ENCODE results near the gene RETN.

RETN gene

DNA sequence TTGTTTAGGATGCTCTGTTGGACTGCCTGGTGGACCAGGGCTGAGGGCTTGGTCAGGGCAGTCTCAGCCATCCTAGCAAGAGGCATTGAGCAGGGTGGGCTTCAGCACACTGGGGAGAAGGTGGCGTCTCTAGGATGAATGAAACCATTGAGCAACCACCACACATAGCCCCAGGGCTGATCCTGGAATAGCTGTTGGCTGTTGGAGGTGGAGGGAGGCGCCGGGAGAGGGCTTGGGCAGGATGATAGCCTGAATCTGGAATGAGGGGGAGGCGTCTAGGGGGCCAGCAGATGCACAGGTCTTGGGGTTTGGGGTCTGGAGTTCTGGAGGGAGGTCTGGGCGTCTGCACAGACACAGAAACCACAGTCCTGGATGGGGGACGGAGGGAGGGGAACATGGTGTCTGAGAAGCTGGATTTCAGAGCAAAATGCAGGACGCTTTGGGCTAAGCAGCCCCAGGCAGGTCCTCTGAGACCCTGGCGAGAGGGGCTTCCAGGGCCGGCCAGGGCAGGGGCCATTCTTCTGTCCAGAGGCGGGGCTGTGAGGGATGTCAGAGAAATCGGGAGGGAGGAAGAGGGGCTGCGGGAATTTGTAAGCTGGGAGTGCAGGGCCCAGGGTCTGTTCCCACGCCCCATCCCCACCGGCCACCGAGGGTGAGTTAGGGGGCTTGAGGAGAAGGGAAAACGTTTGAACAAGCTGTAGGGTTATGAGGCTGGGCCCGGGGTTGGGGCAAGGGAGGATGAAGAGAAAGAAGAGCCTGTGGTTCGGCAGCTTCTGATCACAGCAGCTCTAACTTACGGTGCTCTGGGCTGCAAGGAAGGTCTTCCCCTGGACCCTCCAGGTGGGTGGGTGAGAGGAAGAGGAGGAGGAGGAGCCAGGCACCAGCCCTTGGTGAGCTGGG is 16.9 kb downstream of the RETN start:
- no peak for DNase-seq

DNA sequence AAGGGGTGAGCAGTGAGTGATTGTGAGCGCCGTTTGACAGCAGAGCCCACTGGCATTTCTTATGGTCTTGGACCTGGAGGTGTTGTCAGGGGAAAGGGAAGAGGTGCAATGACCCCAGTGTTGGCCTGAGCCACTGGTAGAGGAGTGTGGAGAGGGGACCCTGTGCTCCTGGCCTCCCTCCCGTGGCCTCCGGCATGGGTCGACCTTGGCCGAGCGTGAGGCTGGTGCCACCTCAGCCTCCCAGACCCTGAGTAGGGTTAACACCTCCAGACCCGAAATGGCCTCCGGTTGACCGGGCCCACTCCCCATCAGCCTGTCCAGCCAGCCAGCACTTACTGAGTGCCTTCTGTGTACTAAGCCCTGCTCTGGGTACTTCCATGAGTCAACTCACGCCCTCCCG is 18.3 kb downstream of the RETN start:
- no peak for DNase-seq

DNA sequence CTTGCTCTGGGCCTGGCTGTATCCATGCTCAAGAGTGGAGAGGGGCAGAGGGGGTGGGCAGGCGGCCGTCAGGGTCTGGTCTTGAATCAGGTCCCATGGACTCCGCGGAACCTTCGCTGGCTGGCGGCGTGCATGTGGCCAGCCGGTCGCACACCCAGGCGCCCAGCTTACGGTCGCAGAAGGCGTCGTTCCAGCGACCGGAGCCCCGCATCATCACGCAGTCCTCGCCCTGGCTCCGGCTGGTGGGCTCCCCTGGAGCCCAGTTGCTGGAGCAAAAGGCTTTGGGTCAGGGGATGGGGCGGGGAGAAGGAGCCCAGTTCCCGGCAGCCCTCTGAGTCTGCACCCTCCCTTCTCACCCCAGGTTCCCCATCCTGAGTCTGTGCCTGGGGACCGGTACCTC is 20.3 kb downstream of the RETN start:
- no peak for DNase-seq

DNA sequence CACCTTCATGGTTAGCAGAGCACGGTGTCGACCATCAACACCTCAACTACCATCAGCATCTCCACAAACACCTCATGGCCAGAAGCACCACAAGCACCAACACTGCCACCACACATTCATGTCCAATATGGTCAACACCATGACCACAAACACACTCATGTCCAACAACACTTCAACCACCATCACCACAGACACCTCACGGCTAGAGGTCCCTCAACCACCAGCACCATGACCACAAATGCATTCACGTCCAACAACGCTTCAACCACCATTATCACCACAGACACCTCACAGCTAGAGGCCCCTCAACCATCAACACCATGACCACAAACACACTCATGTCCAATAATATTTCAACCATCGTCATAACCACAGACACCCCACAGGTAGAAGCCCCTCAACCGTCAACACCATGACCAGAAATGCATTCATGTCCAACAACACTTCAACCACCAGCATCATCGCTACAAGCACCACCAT is 22.0 kb downstream of the RETN start:
- no peak for DNase-seq

DNA sequence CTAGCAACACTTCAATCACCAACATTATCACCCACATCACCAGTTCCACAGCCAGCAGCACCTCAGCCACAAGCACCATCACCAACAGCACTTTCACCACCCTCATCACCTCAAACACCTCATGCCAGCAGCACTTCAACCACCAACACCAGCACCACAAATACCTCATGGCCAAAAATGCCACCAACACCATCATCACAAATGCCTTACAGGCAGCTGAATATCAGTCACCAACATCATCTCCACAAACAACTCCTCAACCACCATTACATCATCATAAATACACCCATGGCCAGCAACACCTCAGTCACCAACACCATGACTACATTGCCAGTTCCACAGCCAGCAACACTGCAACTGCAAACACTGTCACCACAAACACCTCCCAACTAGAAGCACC is 22.6 kb downstream of the RETN start:
- no peak for DNase-seq

DNA sequence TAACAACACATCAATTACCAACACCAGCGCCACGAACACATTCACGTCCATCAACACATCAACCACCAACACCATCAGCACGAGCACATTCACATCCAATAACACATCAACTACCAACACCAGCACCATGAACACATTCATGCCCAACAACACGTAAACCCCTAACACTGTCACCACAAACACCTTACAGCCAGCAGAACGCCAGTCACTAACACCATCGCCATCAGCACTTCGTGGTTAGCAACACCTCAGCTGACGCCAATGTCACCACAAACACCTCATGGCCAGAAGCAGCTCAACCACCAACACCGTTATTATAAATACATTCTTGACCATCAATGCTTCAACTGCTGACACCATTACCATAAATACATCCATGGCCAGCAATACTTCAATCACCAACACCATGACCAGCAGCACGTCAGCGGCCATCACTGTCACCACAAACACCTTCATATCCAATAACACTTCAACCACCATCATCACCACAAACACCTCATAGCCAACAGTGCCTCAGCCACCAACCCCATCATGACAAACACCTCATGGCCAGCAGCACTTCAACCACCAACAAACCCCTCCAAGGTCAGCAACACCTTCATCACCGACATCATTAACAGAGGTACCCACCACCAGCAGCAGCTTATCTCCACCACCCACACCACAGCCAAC is 23.7 kb downstream of the RETN start:
- DNase-seq: no peak

DNA sequence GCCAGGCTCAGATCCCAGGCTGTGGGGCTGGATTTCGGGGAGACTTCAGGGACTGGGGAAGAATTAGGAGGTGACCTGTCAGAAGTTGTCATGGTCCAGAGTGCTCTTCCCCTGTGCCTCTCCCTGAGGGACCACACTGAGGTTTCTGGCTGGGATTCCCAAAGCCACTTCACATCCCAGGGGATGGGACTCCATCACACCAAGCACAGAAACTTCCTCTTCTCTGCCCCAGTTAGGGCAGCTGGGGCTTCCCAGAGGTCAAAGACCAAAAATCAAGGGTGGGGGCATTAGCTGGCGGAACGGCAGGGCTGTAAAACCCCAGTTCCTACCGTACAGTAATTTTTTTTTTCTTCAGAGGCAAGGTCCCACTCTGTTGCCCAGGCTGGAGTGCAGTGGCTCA is 25.6 kb downstream of the RETN start:
- DNase-seq: no peak

DNA sequence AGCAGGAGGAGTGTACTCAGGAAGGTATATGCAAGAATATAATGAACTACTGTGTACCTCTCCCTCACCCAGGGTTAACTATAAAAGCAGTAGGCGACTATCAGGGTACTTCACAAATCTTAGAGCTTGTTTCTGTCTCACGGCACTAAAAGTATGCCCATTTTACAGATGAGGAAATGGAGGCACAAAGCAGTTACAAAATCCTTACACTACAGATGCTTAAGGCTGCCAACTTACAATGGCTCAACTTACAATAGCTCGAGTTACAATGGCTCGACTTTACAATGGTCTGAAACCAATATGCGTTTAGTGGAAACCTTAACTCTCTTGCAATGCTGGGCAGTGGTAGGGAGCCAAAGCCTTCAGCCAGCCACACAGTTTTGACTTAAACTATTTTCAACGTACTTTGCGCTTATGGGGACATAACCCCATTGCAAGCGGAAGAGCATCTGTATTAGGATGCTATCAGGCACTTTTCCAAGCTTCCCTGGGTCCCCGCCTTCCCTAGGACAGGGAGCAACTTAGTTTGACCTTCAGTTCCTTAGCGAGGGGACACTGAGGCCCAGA is 29.0 kb downstream of the RETN start:
- DNase-seq: no peak

DNA sequence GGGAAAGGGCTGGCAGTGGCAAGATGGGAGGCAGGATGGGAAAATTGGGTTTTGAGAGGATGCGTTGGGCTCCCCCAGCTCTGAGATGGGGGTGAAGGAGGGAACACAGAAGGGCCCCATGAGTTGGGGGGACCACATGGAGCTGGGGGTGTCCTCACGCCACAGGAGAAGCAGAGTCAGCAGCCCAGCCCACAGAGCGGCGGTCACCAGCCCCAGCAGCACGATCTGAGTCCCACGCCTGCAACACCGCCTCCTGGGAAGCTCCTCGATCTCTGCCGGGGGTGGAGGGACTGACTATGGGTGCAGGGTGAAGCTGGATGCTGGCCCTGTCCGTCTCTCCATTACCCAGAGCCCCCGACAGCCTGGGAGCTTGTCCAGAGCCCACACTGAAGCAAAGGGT is 29.7 kb downstream of the RETN start:
- no peak for DNase-seq

DNA sequence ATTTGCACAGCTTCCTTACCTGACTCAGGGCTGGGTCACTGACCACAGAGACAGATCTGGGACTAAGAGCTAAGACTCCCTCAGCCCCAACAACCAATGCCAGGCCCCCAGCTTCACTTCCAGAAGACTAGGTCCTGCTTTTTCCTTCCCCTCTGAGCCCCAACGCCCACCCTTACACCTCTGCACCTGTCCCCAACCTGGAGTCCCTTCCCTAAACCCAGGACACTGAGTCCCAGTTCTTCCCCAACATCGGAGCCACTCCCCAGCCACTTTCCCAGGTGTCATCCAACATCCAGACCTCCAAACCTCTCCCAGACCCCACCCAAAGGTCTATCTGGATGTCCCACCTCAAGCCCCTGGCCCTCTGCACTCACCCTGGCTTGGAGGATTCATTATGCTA is 30.2 kb downstream of the RETN start:
- no peak for DNase-seq

DNA sequence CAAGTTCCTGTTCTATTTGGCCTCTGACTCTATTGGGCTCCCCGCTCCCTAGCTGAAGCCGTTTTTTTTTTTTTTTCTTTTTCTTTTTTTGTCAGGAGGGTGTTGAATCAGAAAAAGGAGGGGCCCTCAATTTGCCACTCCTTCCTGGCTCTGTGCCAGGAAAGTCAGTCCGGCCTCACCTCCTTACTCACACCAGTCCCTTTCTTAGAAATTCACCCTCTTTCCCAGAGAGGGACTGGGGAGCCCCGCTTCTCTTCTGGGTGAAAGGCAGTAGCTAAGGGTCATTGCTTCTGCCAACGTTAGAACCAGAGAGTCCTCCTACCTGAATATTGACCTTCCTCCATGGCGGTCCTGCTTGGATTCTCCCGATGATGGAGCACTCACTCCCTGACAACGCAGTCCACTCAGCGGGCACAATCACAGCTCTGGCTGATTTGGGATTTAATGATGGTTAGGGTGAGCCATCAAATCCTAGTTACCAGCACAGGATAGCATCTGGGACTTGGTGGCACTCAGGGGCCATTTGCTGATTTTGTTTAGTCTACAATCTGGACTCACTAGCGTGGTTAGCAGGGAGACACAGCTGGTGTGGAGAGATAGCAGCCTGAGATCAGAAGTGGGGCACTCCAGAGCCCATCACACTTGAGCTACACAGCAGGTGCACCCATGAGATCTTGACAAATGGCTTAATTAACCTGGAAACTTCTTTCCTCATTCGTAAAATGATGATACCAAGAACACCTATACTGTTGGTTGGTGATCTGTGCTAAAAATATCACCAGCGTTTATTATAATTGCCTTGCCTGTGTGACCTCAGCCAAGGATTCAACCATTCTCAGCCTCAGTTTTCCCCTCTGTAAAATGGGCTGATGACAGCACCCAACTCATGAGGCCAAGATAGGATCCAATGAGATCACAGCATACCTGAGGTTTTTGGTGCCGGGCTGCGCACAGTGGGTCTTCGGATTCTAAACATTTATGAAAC is 30.9 kb downstream of the RETN start:
- DNase-seq: no peak

DNA sequence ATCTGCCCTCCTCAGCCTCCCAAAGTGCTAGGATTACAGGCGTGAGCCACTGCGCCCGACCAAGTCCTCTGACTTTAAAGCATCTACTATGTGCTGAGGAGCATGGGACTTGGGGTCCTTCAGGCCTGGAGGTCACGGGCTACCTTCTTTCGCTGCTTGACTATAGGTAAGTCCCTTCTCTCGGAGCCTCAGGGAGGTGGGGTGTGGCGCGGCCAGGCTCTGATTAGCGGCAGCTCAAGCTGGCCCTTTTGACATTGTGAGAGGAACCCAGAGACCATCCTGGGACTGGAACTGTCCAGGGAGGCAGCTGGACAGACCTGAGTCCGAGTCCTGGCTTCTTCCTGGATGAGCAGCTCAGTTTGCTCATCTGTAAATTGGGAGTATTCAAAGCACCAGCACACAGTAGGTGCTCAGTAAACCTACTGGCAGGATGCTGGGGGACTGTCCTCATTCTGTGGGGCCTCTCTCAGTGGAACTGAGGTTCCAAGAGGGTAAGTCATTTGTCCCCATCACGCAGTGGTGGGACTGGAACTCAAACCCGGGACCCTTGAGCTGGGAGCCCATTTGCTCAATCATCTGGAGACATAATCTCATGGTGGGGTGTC is 32.3 kb downstream of the RETN start:
- DNase-seq: no peak

DNA sequence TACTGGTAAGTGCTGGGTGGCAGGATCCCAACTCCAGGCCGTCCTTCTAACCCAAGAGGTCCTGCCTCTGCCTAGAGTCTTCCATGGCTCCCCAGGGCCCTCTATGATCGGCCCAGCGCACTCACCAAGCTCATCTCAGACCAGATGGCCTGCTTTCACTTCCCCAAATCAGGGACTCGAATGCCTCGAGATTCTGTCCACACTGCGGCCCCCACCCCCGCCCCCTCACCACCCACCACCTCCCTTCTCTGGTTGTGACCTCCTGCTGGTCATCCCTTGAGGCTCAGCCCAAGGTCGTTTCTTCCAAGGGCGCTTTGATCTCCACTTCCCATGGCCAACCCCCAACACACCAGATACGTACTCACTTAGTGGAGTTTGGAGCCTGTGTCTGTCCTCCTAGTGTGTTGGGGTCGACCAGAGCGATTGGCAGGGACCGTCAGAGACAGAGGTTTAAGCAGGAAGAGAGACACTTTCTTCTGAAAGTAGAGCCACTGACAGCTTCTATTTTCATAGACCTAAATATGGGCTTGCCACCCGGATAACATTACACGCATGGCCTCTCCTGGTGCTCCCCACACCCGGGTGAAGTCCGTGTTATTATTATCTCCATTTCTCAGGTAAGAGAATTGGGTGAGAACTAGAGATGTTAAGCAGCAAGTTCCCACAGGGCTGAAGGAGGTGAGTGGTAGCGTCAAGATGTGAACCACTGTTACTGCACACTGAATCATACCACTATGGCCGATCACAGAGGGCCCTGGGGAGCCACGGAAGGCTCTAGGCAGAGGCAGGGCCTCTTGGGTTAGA is 33.0 kb downstream of the RETN start, which contains the start of gene FCER2:
Gene FCER2, minus strand, starts transcription at position 478 of the 804 bp plus-strand sequence. CDS start 2,371 bp downstream, outside the sequence.
- DNase-seq: no peak

DNA sequence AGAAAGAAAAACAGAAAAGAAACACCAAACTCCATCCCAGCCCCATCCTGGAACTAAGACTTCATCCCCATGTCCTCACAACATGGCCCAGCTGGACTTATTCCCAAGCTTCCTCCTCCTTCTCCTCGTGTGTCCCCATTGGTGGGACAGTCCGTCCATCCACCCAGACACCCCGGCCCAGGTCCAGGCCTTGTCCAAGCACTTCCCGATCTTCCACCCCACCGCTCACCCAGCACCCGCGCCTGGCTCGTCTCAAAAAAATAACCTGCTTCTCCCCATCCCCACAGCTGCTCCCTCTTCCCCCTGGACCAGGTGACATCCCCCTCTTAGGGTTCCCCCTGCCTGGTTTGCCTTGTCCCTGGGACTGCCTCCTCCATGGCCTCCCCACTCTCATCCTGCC is 34.5 kb downstream of the RETN start:
- DNase-seq: no peak

DNA sequence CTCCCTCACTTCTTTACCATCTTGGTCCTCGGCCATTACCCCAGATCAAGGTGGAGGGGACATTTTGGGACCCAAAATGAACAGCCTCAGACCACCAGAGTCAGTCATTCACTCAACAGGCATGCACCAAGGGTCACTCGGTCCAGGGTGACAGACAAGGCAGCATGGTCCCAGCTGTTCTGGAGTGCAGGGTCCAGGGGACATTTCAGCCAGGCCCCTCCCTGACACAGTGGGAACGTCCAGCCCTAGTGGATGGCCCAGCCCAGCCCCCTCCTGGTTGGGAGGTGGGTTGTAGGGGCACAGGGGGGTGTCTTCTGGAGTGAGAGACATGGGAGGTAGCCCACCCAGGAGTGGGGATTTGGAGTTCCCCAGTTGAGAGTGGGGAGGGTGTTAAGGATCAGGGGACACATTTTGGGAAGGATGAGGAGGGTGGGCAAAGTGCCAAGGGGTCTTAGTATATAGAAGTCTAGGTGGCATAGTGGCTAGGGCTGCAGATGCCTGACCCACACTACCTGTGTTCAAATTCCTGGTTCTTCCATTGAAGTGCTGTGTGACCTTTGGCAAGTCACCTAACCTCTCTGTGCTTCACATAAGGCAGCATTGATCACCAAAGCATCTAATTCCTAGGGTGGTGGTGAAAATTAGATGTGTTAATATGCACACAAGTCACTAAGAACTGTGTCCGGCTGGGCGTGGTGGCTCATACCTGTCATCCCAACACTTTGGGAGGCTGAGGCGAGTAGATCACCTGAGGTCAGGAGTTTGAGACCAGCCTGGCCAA is 35.6 kb downstream of the RETN start:
- no peak for DNase-seq

DNA sequence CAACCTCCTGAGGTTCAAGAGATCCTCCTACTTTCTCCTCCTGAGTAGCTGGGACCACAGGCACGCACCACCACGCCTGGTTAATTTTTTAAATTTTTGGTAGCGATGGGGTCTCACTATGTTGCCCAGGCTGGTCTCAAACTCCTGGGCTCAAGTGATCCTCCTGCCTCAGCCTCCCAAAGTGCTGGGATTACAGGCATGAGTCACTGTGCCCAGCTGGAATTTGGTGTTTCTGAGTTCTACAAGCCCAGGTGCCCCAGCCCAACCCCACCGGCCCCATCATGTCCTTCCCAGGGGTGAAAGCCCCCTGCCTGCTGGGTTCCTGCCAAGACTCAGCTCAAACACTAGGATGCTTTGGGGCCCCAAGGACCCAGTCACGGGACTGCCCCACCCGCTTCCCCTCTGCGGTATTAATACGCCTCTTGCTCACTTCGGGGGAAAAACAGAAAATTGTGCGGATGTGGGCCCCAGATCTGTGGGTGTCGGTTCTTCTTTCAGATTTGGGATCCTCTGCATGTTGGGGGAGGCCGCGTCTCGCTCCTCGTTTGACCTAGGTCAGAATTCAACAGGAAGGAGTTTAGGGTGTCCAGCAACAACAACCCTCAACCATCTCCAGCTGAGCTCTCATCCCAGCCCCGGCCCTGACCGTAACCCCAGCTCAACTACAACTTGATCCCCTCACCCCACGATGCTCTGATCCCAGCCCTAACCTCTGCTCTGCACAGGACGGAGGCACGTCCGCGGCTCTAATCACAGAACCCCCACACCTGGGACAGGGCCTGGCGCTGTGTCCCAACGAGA is 36.7 kb downstream of the RETN start:
- no peak for DNase-seq

DNA sequence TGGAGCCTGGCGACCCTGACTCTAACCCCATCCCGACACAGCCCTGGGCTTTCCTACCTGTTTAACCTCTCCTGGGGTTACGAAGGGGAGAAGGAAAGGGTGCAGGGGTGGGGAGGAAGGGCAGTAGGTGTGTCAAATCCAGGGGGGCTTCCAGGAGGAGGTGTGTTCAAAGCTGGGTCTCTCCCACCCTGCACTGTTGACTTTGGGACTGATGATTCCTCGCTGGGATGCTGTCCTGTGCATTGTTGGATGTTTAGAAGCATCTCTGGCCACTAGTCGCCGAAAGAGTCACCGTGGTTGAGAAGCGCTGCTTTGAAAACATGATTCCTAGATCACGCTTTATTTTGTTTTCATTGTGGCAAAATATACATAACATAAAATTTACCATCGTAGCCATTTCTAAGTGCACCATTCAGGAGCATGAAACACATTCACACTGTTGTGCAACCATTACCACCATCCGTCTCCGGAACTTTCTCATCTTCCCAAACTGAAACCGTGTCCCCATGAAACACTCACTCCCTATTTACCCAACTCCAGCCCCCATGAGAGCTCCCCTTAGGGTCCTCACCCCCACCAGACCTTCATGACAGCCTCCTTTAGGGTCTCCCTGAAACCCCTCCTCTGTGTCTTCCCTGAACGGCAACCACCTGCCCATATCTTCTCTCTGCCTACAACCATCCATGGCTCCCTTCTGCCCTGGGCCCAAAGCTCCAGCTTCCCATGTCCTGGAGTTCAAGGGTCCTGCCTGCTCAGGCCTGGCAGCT is 37.5 kb downstream of the RETN start:
- no peak for DNase-seq

DNA sequence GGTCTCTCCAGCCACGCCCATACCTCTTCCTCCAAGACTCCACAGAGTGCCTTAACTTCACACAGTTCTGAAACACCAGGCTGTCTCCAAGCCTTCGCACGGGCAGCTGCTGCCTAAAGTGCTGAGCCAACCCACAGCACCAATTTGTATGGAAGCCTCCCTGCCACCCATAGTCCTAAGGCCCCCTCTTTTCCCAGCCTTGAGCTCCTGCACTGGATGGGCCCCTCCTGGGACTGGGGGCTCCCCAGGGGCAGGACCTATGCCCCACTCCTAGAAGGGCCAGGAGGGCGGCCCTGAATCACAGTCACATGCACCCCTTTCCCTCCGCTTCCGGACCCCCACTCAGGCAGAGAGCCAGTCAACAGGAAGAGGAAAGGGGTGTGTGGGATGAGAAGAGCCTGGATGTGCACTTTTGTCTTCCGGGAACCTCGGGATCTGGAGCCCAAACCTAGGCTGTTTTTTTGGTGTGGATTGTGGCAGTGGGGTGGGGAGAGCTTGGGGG is 38.2 kb downstream of the RETN start:
- DNase-seq: no peak

Data from left hindlimb (tissue), 1 donor.